SK-N-SH (cell line): ENCODE results near the gene ABHD6. TPM values are rescaled to one million over a fixed set of nuclear protein-coding genes. Genes with fewer than 3 reads are reported as not detected.
"Not testable (repeated sequence)": the region's sequence is repeated elsewhere in the genome, so short reads cannot be mapped to it uniquely, and the experiment has no call there.

Experiments used
- CTCF ChIA-PET: fragments of 300-600, 350-600 bp; formaldehyde crosslinking; extraction: SDS; loops from one replicate; lab custom pipeline; 2021; lab: Yijun Ruan, JAX
- POLR2A ChIA-PET: fragments of 350-600 bp; sonication (Branson Sonifier 250); formaldehyde crosslinking; extraction: SDS; loops from one replicate; lab custom pipeline; 2020; ENCODE audit warnings: antibody characterized with exemption, inconsistent platforms; lab: Yijun Ruan, JAX
- DNase-seq: peaks from one replicate; pipeline ENCODE4 v3.0.0; 2012
- H2AFZ ChIP-seq: fragments of 200-600 bp; sonication (generic); 2 replicates; pipeline ENCODE4 v1.8.1; 2016; ENCODE audit warnings: antibody characterized with exemption, mild to moderate bottlenecking, low read depth
- H3F3A ChIP-seq: fragments of 200-600 bp; sonication (generic); replicated peaks from 2 replicates; pipeline ENCODE3; 2016; ENCODE audit warnings: antibody characterized with exemption, mild to moderate bottlenecking; ENCODE audit not compliant: insufficient read depth
- H3K27ac ChIP-seq, 2 experiments: fragments of 200-500 bp in 1 of 2; fragments of 200-600 bp in 1 of 2; sonication (Bioruptor generic) in 1 of 2; sonication (generic), shearing (Covaris generic) in 1 of 2; 2 replicates each; pipeline versions ENCODE4 v1.5.1 to v1.6.1; 2014 to 2016; ENCODE audit warnings: low read depth in 2 of 2, inconsistent platforms in 1 of 2, low read length in 1 of 2, mild to moderate bottlenecking in 1 of 2, mixed read lengths in 1 of 2
- H3K27me3 ChIP-seq: fragments of 200-600 bp; sonication (generic), shearing (Covaris generic); 2 replicates; pipeline ENCODE4 v1.6.1; 2016; ENCODE audit warnings: mixed run types; ENCODE audit not compliant: insufficient read depth
- H3K36me3 ChIP-seq, 2 experiments: fragments of 200-500 bp in 1 of 2; fragments of 200-600 bp in 1 of 2; sonication (Bioruptor generic) in 1 of 2; sonication (generic) in 1 of 2; replicated peaks in 1 of 2; 2 replicates each; pipeline versions ENCODE3 to v1.5.1; 2014 to 2016; ENCODE audit warnings: low read length in 1 of 2, mild to moderate bottlenecking in 1 of 2; ENCODE audit not compliant: insufficient read depth in 2 of 2, control insufficient read depth in 1 of 2
- H3K4me1 ChIP-seq, 2 experiments: fragments of 200-500 bp in 1 of 2; fragments of 200-600 bp in 1 of 2; sonication (Bioruptor generic) in 1 of 2; sonication (generic), shearing (Covaris generic) in 1 of 2; 2 replicates each; pipeline versions ENCODE4 v1.5.1 to v1.6.1; 2014 to 2016; ENCODE audit warnings: low read depth in 1 of 2, low read length in 1 of 2, mixed run types in 1 of 2; ENCODE audit not compliant: insufficient read depth in 2 of 2, control insufficient read depth in 1 of 2
- H3K4me2 ChIP-seq: fragments of 200-600 bp; sonication (generic), shearing (Covaris generic); 2 replicates; pipeline ENCODE4 v1.6.1; 2017; ENCODE audit warnings: mixed run types
- H3K4me3 ChIP-seq, 2 experiments: fragments of 200-500 bp in 1 of 2; fragments of 200-600 bp in 1 of 2; sonication (Bioruptor generic) in 1 of 2; sonication (generic), shearing (Covaris generic) in 1 of 2; 2 replicates each; pipeline versions ENCODE4 v1.5.1 to v1.8.1; 2014 to 2016; ENCODE audit warnings: low read depth in 2 of 2, inconsistent platforms in 1 of 2, low read length in 1 of 2, mild to moderate bottlenecking in 1 of 2, mixed read lengths in 1 of 2, moderate library complexity in 1 of 2
- H3K79me2 ChIP-seq: fragments of 200-600 bp; sonication (generic); 2 replicates; pipeline ENCODE4 v1.8.1; 2017; ENCODE audit warnings: mild to moderate bottlenecking; ENCODE audit not compliant: insufficient read depth
- H3K9ac ChIP-seq: fragments of 200-600 bp; sonication (generic); 2 replicates; pipeline ENCODE4 v1.6.1; 2017; ENCODE audit warnings: mixed run types
- H3K9me2 ChIP-seq: fragments of 200-600 bp; sonication (generic); 2 replicates; pipeline ENCODE4 v1.6.1; 2017; ENCODE audit warnings: mixed run types
- H3K9me3 ChIP-seq: fragments of 200-600 bp; sonication (generic); 2 replicates; pipeline ENCODE4 v1.6.1; 2017; ENCODE audit warnings: mixed run types, mild to moderate bottlenecking, moderate library complexity
- H4K20me1 ChIP-seq: fragments of 200-600 bp; sonication (generic); 2 replicates; pipeline ENCODE4 v1.6.1; 2017; ENCODE audit warnings: mild to moderate bottlenecking, mixed run types; ENCODE audit not compliant: insufficient read depth
- EZH2phosphoT487 ChIP-seq: fragments of 200-600 bp; sonication (generic); IDR thresholded peaks from 2 replicates; pipeline ENCODE4 v1.6.1; 2017; ENCODE audit warnings: low read depth, mixed run types, mild to moderate bottlenecking, antibody characterized with exemption, moderate library complexity, borderline replicate concordance
- FOSL2 ChIP-seq: IDR thresholded peaks from 2 replicates; pipeline ENCODE4 v1.4.0; 2012; ENCODE audit warnings: low read depth, mild to moderate bottlenecking, moderate library complexity, borderline replicate concordance
- FOXJ3 ChIP-seq: sonication (generic); formaldehyde crosslinking; IDR thresholded peaks from 2 replicates; pipeline ENCODE4 v1.5.1; 2020; ENCODE audit warnings: mild to moderate bottlenecking, missing genetic modification reagents
- GABPA ChIP-seq: IDR thresholded peaks from 2 replicates; pipeline ENCODE4 v1.4.0; 2012; ENCODE audit warnings: low read depth, mild to moderate bottlenecking
- GATA2 ChIP-seq: sonication (generic); formaldehyde crosslinking; IDR thresholded peaks from 2 replicates; pipeline ENCODE4 v1.5.0; 2020; ENCODE audit warnings: mild to moderate bottlenecking, missing genetic modification reagents
- JUND ChIP-seq: IDR thresholded peaks from 2 replicates; pipeline ENCODE4 v1.4.0; 2012
- MEF2A ChIP-seq: IDR thresholded peaks from 2 replicates; pipeline ENCODE4 v1.4.0; 2012; ENCODE audit warnings: low read depth, borderline replicate concordance
- NFIC ChIP-seq: IDR thresholded peaks from 2 replicates; pipeline ENCODE4 v1.4.0; 2012; ENCODE audit warnings: borderline replicate concordance
- NRF1 ChIP-seq: IDR thresholded peaks from 2 replicates; pipeline ENCODE4 v1.6.1; 2012; ENCODE audit warnings: low read depth, mild to moderate bottlenecking, low read length
- POLR2AphosphoS5 ChIP-seq: IDR thresholded peaks from 2 replicates; pipeline ENCODE4 v1.6.1; 2012; ENCODE audit warnings: low read depth, low read length
- RCOR1 ChIP-seq: fragments of 150-350 bp; IDR thresholded peaks from 2 replicates; pipeline ENCODE4 v1.6.1; 2017; ENCODE audit warnings: antibody characterized with exemption, low read length
- RFX5 ChIP-seq: IDR thresholded peaks from 2 replicates; pipeline ENCODE4 v1.6.1; 2012; ENCODE audit warnings: mild to moderate bottlenecking, improper control_type of control experiment, low read length
- SIN3A ChIP-seq: IDR thresholded peaks from 2 replicates; pipeline ENCODE4 v1.6.1; 2012; ENCODE audit warnings: low read depth, mild to moderate bottlenecking, low read length, moderate library complexity, borderline replicate concordance
- TAF1 ChIP-seq: IDR thresholded peaks from 2 replicates; pipeline ENCODE4 v1.6.1; 2012; ENCODE audit warnings: low read depth, mild to moderate bottlenecking, low read length, moderate library complexity, borderline replicate concordance
- TEAD4 ChIP-seq: IDR thresholded peaks from 2 replicates; pipeline ENCODE4 v1.4.0; 2012; ENCODE audit warnings: mild to moderate bottlenecking, borderline replicate concordance; ENCODE audit not compliant: insufficient read depth
- USF1 ChIP-seq: IDR thresholded peaks from 2 replicates; pipeline ENCODE4 v1.4.0; 2012; ENCODE audit warnings: low read depth, borderline replicate concordance
- WGBS: methylation state at CpG from one replicate; pipeline ENCODE4 v1.1.6; 2017; ENCODE audit warnings: low lambda C conversion rate; 5-methylcytosine and 5-hydroxymethylcytosine counted together
- polyA plus RNA-seq, 3 experiments: library from polyadenylated mRNA; depleted of rRNA; stranded (reverse); fragments of >200 nt; gene quantifications; 2 replicates each; pipeline ENCODE4 v1.2.3, GENCODE V29; 2012
- TF ChIP-seq, protein P1 (sequence below): IDR thresholded peaks from 2 replicates; pipeline ENCODE4; 2012
- TF ChIP-seq, protein P2 (sequence below): IDR thresholded peaks from 2 replicates; pipeline ENCODE4 v1.4.0; 2012; ENCODE audit warnings: low read depth, borderline replicate concordance
- TF ChIP-seq, protein P3 (sequence below): fragments of 150-350 bp; IDR thresholded peaks from 2 replicates; pipeline ENCODE4 v1.6.1; 2016; ENCODE audit warnings: mild to moderate bottlenecking, low read depth, low read length

The ABHD6 gene
- polyA plus RNA-seq, 1 of the 3 experiments (the other 2 are of a cell fraction) = 10.7 TPM

- DNase-seq = no peak
- Histone ChIP-seq H3K36me3 (peaks cover 0 to 8% of the 10 kb centered on the region in 2 experiments), H4K20me1 (no peaks in the 10 kb centered on the region), H3K4me1 (peaks cover 0 to 2% of the 10 kb centered on the region in 2 experiments; a peak in 1 of 4 replicates), H3F3A (peaks cover 12% of the 10 kb centered on the region), H3K9me3 (no peaks in the 10 kb centered on the region), H3K27ac (no peak overlapping the region), H3K79me2 (no peaks in the 10 kb centered on the region), H3K4me2 (no peak overlapping the region), H3K9ac (no peak overlapping the region), H2AFZ (no peak overlapping the region), H3K9me2 (no peaks in the 10 kb centered on the region), H3K27me3 (no peaks in the 10 kb centered on the region), H3K4me3 (no peak overlapping the region)
- ChIA-PET CTCF (no interaction called here), POLR2A (no interaction called here)
- 94% methylated on average over 1 of the region's 1 CpG for WGBS
- TF ChIP-seq POLR2AphosphoS5 (no peak), JUND (no peak), FOSL2 (no peak), NFIC (no peak), FOXJ3 (no peak), EZH2phosphoT487 (no peak), USF1 (no peak), TEAD4 (no peak), MEF2A (no peak), SIN3A (no peak), GATA2 (CRISPR knock-in tag) (no peak), GABPA (no peak), RCOR1 (no peak), RFX5 (no peak), NRF1 (no peak), TAF1 (no peak)
- TF ChIP-seq, protein P1, sequence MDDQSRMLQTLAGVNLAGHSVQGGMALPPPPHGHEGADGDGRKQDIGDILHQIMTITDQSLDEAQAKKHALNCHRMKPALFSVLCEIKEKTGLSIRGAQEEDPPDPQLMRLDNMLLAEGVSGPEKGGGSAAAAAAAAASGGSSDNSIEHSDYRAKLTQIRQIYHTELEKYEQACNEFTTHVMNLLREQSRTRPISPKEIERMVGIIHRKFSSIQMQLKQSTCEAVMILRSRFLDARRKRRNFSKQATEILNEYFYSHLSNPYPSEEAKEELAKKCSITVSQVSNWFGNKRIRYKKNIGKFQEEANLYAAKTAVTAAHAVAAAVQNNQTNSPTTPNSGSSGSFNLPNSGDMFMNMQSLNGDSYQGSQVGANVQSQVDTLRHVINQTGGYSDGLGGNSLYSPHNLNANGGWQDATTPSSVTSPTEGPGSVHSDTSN = no peak
- TF ChIP-seq, protein P2, sequence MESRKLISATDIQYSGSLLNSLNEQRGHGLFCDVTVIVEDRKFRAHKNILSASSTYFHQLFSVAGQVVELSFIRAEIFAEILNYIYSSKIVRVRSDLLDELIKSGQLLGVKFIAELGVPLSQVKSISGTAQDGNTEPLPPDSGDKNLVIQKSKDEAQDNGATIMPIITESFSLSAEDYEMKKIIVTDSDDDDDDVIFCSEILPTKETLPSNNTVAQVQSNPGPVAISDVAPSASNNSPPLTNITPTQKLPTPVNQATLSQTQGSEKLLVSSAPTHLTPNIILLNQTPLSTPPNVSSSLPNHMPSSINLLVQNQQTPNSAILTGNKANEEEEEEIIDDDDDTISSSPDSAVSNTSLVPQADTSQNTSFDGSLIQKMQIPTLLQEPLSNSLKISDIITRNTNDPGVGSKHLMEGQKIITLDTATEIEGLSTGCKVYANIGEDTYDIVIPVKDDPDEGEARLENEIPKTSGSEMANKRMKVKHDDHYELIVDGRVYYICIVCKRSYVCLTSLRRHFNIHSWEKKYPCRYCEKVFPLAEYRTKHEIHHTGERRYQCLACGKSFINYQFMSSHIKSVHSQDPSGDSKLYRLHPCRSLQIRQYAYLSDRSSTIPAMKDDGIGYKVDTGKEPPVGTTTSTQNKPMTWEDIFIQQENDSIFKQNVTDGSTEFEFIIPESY = no peak
- TF ChIP-seq, protein P3, sequence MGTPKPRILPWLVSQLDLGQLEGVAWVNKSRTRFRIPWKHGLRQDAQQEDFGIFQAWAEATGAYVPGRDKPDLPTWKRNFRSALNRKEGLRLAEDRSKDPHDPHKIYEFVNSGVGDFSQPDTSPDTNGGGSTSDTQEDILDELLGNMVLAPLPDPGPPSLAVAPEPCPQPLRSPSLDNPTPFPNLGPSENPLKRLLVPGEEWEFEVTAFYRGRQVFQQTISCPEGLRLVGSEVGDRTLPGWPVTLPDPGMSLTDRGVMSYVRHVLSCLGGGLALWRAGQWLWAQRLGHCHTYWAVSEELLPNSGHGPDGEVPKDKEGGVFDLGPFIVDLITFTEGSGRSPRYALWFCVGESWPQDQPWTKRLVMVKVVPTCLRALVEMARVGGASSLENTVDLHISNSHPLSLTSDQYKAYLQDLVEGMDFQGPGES = no peak
These were observed 29.0 kb downstream of the ABHD6 start for GRCh38 chr3:58266577-58266976.

DNA sequence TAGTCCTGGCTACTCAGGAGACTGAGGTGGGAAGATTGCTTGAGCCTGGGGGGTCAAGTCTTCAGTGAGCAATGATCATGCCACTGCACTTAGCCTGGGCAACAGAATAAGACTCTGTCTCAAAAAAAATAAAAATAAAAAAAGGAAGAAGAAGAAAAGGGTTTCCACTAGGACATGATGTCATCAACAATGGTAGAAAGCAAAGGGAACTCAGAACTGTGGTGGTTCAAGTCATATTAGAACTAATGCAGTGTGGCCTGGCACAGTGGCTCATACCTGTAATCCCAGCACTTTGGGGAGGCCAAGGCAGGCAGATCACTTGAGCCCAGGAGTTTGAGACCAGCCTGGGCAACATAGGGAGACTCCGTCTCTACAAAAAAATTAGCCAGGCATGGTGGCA is 30.0 kb downstream of the ABHD6 start:
- H3K4me2 ChIP-seq, H3K79me2 ChIP-seq, H4K20me1 ChIP-seq, H3K9ac ChIP-seq, H3K4me1 ChIP-seq, H3K4me3 ChIP-seq, H3K36me3 ChIP-seq, CTCF ChIA-PET, H3K27ac ChIP-seq, POLR2A ChIA-PET, DNase-seq, H2AFZ ChIP-seq, H3K9me3 ChIP-seq, H3K27me3 ChIP-seq, H3K9me2 ChIP-seq: not testable (repeated sequence)
- H3F3A ChIP-seq = peaks cover 16% of the 10 kb centered on the region
- no CpG with 5 or more reads among the region's 1 CpG for whole genome bisulfite sequencing
